Measurements from ENCODE around the gene ACD.
A peak's percentile ranks its signal among the peaks of the same experiment; 100 is the strongest.

ACD gene

GRCh38 chr16:67675999-67676398 is 15.9 kb upstream of the ACD start:
- no peak for DNase-seq (ENCODE audit: low read depth in 2 of 2)

GRCh38 chr16:67675579-67675935 is 15.5 kb upstream of the ACD start:
- DNase-seq (ENCODE audit: low read depth in 2 of 2) = no peak

DNA sequence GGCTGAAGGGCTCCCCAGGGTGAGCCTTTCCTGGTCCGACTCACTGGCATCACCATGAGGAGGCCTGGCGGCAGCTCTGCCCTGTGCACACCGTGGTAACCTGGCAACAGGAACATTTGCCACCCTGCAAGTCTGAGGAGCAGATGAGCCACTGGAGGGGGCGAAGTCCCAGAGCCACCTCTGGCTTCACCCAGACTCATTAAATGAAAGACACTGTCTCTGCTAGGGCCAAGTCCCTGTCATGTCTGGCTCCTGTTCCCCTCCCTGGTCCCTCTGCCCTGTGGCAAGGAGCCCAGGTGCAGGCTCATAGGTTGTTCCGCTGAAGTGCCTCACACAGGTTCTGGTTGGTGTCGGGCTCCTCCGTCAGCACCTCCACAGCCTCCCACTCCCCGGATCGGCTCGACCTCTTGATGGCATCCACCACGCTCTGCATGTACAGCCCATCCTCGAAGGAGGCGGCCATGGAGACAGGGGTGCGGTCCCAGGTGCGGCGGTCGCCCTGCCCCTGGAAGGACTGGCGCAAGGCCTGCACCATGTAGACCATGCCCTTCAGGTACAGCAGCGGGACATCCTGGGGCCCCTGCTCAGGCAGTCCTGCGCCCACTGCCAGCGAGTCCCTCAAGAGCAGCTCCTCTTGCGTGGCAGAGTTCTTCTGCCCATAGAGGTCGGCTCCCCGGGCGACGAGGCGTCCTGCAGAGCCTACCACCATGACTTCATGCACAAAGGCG is 15.0 kb upstream of the ACD start:
- no peak for DNase-seq (ENCODE audit: low read depth in 2 of 2)

- DNase-seq (ENCODE audit: low read depth in 2 of 2) = no peak
These were observed 13.9 kb upstream of the ACD start for GRCh38 chr16:67673712-67674580.

DNA sequence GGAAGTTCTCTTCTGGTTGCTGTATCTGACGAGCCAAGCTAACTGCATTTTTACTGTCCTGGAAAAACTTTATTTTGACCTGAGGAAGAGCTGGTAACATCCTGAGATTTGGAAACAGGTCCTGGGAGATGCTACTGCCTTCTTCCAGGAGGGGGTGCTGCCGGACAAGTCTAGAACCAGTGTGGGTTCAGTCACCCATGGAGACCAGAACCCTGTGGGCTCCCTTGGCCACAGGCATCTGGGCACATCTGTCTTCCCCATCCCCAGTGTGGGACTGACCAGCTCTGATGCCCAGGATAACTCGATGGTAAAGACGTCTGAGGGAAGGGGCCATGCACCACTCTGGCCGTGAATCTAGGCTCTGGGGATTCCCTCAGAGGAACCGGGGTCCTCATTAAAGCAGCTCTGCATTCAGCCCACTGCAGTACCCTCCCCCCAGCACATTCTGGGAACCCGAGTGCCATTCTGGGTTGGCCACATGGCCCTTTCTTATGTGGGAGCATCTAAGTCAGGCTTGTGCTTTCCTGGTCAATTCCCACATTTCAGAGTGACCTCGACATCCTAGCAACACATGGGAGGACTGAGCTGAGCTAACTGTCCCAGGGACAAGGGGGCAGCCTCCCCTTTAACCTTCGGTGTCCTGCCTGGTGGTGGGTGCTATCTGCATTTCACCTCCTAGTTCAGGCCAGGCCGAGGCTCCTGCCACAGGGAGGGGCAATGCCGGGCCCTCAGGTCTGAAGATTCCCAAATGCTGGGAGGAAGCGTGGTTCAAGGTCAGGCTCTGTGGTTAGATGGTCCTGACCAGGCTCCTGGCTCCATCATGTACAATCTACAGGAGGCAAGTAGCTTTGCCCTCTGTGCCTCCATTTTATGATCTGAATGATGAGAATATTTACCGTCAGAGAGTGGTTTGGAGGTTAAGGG is 12.9 kb upstream of the ACD start:
- DNase-seq (ENCODE audit: low read depth in 2 of 2) = peak in 1 of 2 donors; percentile 43

GRCh38 chr16:67672306-67672705 is 12.2 kb upstream of the ACD start:
- no peak for DNase-seq (ENCODE audit: low read depth in 2 of 2)

- no peak for DNase-seq (ENCODE audit: low read depth in 2 of 2)
These were observed 9.5 kb upstream of the ACD start for GRCh38 chr16:67669499-67670101.

GRCh38 chr16:67668495-67669157 is 8.6 kb upstream of the ACD start:
- DNase-seq (ENCODE audit: low read depth in 2 of 2) = no peak

- DNase-seq (ENCODE audit: low read depth in 2 of 2) = peak; percentile 77 to 80
These were observed 7.9 kb upstream of the ACD start for GRCh38 chr16:67667817-67668494.

DNA sequence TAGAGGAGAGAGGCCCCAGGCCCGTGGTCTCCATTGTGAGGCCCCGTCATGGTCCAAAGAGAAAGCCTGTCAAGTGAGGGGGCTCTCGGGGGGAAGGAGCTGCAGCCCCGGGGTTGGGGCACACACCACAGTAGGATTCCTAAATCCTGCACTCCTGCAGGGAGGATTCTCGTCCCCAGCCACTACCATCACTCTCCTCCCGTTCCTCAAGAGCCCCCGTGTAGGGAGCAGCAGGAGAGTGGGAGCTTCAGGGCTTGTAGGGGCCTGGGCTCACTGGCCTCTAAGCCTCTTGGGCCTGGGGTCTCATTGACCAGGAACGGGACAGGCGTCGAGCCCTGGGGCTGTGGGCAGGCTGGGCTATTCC is 7.4 kb upstream of the ACD start:
- no peak for DNase-seq (ENCODE audit: low read depth in 2 of 2)

- DNase-seq (ENCODE audit: low read depth in 2 of 2) = peak; percentile 64 to 77
These were observed 6.7 kb upstream of the ACD start, which contains the start of the genes C16orf86 and ENKD1 for GRCh38 chr16:67666559-67667452. Gene C16orf86, plus strand, starts transcription at chr16:67666814. Its CDS starts 157 bp downstream, at chr16:67666971. Gene ENKD1, minus strand, starts transcription at chr16:67666750. Its CDS starts 308 bp downstream, at chr16:67666442.

DNA sequence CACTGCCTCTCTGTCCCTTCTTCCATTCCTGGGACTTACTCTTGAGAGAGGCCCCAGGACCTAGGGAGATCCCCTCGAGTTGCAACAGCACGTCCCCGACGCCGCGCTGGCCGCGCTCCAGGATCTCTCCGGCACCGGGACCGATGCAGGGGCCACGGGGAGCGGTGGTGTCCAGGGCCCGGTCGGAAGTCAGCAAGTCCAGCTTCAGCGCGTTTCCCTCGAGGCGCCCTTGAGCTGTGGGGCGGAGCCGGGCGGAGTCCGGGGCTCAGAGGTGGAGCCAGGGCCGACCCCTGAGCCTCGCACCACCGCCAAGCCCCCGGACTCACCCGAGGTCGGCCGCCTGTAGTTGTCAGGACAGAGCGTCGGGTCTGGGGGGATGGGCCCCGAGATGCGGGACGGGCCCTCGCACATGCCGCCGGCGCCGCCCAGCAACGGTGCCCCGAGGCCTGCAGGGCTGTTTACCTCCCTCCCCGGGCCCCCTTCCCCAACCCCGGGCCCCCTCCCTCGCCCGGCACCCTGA is 6.0 kb upstream of the ACD start:
- DNase-seq (ENCODE audit: low read depth in 2 of 2) = no peak

DNA sequence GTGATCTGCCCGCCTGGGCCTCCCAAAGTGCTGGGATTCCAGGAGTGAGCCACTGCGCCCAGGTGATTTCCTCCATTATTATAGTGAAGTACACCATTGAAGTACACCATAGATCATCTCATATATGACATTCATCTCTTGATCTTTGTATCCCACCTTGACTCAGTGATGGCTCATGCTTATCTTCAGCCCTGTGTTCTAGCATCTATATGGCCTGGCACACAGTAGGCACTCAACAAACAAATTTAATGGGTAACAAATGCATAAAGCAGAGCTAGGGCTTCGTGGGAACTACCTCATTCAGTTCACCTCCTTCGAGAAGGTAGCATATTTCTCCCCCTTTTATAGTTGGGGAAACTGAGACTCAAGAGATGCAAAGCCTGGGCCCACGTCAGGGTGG is 5.5 kb upstream of the ACD start:
- no peak for DNase-seq (ENCODE audit: low read depth in 2 of 2)

DNA sequence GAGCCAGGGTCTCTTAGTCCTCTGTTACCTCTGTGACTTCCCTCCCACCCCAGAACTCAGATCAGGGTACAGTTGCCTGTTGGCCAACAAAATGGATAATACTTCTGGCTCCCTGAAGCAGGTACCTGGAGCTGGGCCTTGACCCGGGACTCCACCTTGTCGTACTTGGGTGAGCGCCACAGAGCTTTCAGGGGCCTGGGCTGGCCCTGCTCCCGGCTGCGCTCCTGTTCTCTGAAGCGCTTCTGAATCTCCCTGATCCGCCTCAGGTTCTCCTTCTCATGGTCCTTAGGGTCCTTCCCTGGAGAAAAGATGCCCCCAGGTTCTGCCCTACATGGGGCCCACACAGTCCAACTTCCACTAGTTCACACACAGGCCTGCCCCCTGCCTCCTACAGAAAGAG is 4.8 kb upstream of the ACD start:
- no peak for DNase-seq (ENCODE audit: low read depth in 2 of 2)

GRCh38 chr16:67664258-67664657 is 4.2 kb upstream of the ACD start:
- DNase-seq (ENCODE audit: low read depth in 2 of 2) = no peak

GRCh38 chr16:67663877-67664222 is 3.8 kb upstream of the ACD start:
- DNase-seq (ENCODE audit: low read depth in 2 of 2) = no peak

- no peak for DNase-seq (ENCODE audit: low read depth in 2 of 2)
These were observed 3.3 kb upstream of the ACD start for GRCh38 chr16:67663151-67663876.

DNA sequence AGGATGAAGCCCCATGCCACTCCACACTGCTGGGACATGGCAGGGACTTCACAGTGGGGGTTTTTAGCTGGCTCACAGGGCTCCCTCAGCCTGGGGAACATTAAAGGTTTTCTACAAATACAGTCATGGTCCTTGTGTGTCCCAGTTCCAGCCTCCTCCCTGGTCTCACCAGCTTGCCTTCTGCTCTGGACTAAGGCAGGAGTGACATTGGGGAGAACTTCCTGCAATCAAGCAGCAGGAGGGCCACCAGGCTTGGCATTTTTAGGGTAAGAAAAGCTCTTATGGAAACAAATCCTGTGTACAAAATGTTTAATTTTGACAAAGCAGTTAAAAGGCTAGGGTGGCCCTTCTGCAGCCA is 2.6 kb upstream of the ACD start:
- DNase-seq (ENCODE audit: low read depth in 2 of 2) = no peak

Data from stimulated activated CD4-positive, alpha-beta T cell treated with anti-CD3 and anti-CD28 coated beads, Interleukin-15, amount 100 ng/mL, for 48 hours (primary cell).